Measurements from ENCODE around the gene OR2A5. TPM values are rescaled to one million over a fixed set of nuclear protein-coding genes. Genes with fewer than 3 reads are reported as not detected.

Gene OR2A5
- polyA plus RNA-seq, 1 donor from 2014 or later, result not detected

DNA sequence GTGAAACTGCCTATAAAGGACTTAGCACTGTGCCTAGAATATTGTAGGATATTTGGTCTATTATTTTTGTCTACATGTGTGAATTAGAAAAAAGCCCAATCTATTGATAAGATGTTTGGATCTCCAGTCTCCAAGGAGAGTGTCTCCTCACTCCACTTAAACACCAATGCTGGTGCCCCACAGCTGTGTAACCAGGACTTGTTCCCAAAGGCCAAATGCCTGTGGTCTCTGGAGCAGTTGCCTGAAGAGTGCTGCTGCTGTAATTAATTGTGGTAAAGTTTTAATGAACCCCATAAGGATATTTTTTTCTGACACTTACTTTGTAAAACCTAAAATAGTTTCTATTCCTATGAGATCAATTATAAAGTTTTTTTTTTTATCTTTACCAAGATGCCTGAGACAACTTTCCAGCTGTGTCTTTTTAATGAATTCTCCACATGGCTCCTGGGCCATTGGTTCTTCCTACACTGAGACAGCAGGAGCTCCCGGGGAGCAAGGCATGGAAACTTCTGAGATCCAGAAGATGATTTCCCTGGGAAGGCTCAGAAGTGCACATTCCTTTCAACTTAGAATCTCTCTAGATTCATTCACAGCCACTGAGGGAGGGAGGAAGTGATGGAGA is 11.2 kb upstream of the OR2A5 start:
- TF ChIP-seq, protein P1, sequence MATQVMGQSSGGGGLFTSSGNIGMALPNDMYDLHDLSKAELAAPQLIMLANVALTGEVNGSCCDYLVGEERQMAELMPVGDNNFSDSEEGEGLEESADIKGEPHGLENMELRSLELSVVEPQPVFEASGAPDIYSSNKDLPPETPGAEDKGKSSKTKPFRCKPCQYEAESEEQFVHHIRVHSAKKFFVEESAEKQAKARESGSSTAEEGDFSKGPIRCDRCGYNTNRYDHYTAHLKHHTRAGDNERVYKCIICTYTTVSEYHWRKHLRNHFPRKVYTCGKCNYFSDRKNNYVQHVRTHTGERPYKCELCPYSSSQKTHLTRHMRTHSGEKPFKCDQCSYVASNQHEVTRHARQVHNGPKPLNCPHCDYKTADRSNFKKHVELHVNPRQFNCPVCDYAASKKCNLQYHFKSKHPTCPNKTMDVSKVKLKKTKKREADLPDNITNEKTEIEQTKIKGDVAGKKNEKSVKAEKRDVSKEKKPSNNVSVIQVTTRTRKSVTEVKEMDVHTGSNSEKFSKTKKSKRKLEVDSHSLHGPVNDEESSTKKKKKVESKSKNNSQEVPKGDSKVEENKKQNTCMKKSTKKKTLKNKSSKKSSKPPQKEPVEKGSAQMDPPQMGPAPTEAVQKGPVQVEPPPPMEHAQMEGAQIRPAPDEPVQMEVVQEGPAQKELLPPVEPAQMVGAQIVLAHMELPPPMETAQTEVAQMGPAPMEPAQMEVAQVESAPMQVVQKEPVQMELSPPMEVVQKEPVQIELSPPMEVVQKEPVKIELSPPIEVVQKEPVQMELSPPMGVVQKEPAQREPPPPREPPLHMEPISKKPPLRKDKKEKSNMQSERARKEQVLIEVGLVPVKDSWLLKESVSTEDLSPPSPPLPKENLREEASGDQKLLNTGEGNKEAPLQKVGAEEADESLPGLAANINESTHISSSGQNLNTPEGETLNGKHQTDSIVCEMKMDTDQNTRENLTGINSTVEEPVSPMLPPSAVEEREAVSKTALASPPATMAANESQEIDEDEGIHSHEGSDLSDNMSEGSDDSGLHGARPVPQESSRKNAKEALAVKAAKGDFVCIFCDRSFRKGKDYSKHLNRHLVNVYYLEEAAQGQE (IDR thresholded peaks at IDR 0.05; ENCODE audit: borderline replicate concordance), result no peak
- Histone ChIP-seq H2AFZ (ENCODE audit: low read depth, low read length) (no peak overlapping the region), H3K36me3 (ENCODE audit: insufficient read depth, low read length) (no peaks in the 10 kb centered on the region), H3K9me3 (ENCODE audit: low read length) (no peaks in the 10 kb centered on the region), H3K9me2 (ENCODE audit: insufficient read depth, low read length) (no peaks in the 10 kb centered on the region), H3K4me2 (ENCODE audit: low read length) (no peak overlapping the region), H3F3A (ENCODE audit: insufficient read depth, low read length, poor library complexity, severe bottlenecking) (no peaks in the 10 kb centered on the region), H3K9ac (ENCODE audit: low read length) (no peak overlapping the region), H4K20me1 (ENCODE audit: insufficient read depth) (no peaks in the 10 kb centered on the region), H3K27me3 (ENCODE audit: insufficient read depth, low read depth, low read length) (no peaks in the 10 kb centered on the region), H3K27ac (ENCODE audit: low read length) (no peak overlapping the region), H3K79me2 (replicated peaks; ENCODE audit: insufficient read depth, low read length) (no peaks in the 10 kb centered on the region), H3K4me3 (ENCODE audit: low read length) (no peak overlapping the region)

DNA sequence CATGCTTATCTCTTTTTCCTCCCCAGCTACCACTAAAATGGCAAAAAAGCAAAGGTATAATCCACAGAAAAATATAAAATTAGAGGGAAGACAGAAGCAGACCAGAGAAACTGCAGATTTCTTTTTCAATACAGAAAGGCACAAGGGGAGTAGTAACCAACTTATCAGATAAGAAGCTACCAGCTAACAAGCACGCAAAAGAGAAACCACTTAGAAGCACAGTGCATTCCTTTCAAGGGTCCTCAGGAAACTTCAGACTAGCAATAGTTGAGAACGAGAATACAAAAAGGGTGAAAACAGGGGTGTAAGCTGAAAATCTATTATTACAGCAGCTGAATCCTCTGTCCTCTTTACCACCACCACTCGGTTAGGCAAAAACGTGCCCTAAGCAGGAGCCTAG is 9.9 kb upstream of the OR2A5 start:
- Histone ChIP-seq H3K79me2 (replicated peaks; ENCODE audit: insufficient read depth, low read length) (no peaks in the 10 kb centered on the region), H3K27me3 (ENCODE audit: insufficient read depth, low read depth, low read length) (no peaks in the 10 kb centered on the region), H3K36me3 (ENCODE audit: insufficient read depth, low read length) (no peaks in the 10 kb centered on the region), H2AFZ (ENCODE audit: low read depth, low read length) (no peak overlapping the region), H3K9me2 (ENCODE audit: insufficient read depth, low read length) (no peaks in the 10 kb centered on the region), H3K4me2 (ENCODE audit: low read length) (no peak overlapping the region), H3K27ac (ENCODE audit: low read length) (no peak overlapping the region), H4K20me1 (ENCODE audit: insufficient read depth) (no peaks in the 10 kb centered on the region), H3K4me3 (ENCODE audit: low read length) (no peak overlapping the region), H3K9me3 (ENCODE audit: low read length) (no peaks in the 10 kb centered on the region), H3K9ac (ENCODE audit: low read length) (no peak overlapping the region), H3F3A (ENCODE audit: insufficient read depth, low read length, poor library complexity, severe bottlenecking) (no peaks in the 10 kb centered on the region)
- TF ChIP-seq EZH2 (IDR thresholded peaks at IDR 0.05; ENCODE audit: borderline replicate concordance, insufficient read depth, low read length, poor library complexity, severe bottlenecking) (no peak), MXI1 (conservative IDR thresholded peaks at IDR 0.05; ENCODE audit: poor library complexity, severe bottlenecking) (no peak), POLR2AphosphoS5 (IDR thresholded peaks at IDR 0.05) (no peak), SMC3 (conservative IDR thresholded peaks at IDR 0.05; ENCODE audit: poor library complexity) (no peak), RAD21 (conservative IDR thresholded peaks at IDR 0.05) (no peak), EP300 (conservative IDR thresholded peaks at IDR 0.05; ENCODE audit: poor library complexity, severe bottlenecking) (no peak)
- TF ChIP-seq, protein P2, sequence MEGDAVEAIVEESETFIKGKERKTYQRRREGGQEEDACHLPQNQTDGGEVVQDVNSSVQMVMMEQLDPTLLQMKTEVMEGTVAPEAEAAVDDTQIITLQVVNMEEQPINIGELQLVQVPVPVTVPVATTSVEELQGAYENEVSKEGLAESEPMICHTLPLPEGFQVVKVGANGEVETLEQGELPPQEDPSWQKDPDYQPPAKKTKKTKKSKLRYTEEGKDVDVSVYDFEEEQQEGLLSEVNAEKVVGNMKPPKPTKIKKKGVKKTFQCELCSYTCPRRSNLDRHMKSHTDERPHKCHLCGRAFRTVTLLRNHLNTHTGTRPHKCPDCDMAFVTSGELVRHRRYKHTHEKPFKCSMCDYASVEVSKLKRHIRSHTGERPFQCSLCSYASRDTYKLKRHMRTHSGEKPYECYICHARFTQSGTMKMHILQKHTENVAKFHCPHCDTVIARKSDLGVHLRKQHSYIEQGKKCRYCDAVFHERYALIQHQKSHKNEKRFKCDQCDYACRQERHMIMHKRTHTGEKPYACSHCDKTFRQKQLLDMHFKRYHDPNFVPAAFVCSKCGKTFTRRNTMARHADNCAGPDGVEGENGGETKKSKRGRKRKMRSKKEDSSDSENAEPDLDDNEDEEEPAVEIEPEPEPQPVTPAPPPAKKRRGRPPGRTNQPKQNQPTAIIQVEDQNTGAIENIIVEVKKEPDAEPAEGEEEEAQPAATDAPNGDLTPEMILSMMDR (IDR thresholded peaks at IDR 0.05; ENCODE audit: poor library complexity, severe bottlenecking), result no peak
- TF ChIP-seq, protein P1 (IDR thresholded peaks at IDR 0.05; ENCODE audit: borderline replicate concordance), result no peak
